Activated CD8-positive, alpha-beta T cell treated with anti-CD3 and anti-CD28 coated beads for 36 hours (primary cell): ENCODE measurements around the gene LRBA. TPM values are rescaled to one million over a fixed set of nuclear protein-coding genes. Genes with fewer than 3 reads are reported as not detected.

Source experiments
- ATAC-seq: fragments of 200-7000 bp; cut with Tn5 transposase; one replicate; pipeline ENCODE4 v1.10.0; 2021; ENCODE audit warnings: mild to moderate bottlenecking, moderate library complexity
- CTCF ChIA-PET: fragments of 350-600 bp; sonication (Branson Sonifier 250); formaldehyde crosslinking; loops from one replicate; lab custom pipeline; 2021; ENCODE audit warnings: antibody characterized with exemption; lab: Charles Lee
- POLR2A ChIA-PET: fragments of 350-600 bp; sonication (Branson Sonifier 250); formaldehyde crosslinking; loops from one replicate; lab custom pipeline; 2021; ENCODE audit warnings: antibody characterized with exemption; lab: Charles Lee
- DNase-seq: peaks from one replicate; pipeline ENCODE4 v3.0.0-alpha.2; 2020
- H3K27ac Mint-ChIP-seq: one replicate; pipeline ENCODE4 v1.8.0; 2021; ENCODE audit warnings: mild to moderate bottlenecking, mixed read lengths
- H3K27me3 Mint-ChIP-seq: one replicate; pipeline ENCODE4 v1.8.0; 2021; ENCODE audit warnings: mixed read lengths
- H3K36me3 Mint-ChIP-seq: one replicate; pipeline ENCODE4 v1.8.0; 2021; ENCODE audit warnings: low read depth, mixed read lengths
- H3K4me1 Mint-ChIP-seq: one replicate; pipeline ENCODE4 v1.8.0; 2021; ENCODE audit warnings: low read depth, mixed read lengths
- H3K4me3 Mint-ChIP-seq: one replicate; pipeline ENCODE4 v1.8.0; 2021; ENCODE audit warnings: mild to moderate bottlenecking, moderate library complexity, mixed read lengths
- H3K9me3 Mint-ChIP-seq: one replicate; pipeline ENCODE4 v1.8.0; 2021; ENCODE audit warnings: mixed read lengths
- CTCF ChIP-seq: fragments of 200-600 bp; IDR thresholded peaks from one replicate; pipeline ENCODE4 v1.8.0; 2022; ENCODE audit warnings: antibody characterized with exemption, mild to moderate bottlenecking
- intact Hi-C: fragments of 100-400 bp; cut with micrococcal nuclease; formaldehyde crosslinking; loops from one replicate; pipeline ENCODE4 v1.10.0; 2022
- total RNA-seq, 2 experiments: library from RNA; stranded (reverse); gene quantifications; one replicate each; pipeline ENCODE4 v1.2.3, GENCODE V29; 2021

The LRBA gene
- total RNA-seq, 2 experiments from 2014 or later = 48.1 to 52.5 TPM

- H3K27ac Mint-ChIP-seq = no peak overlapping the region
Measured at GRCh38 chr4:150363721-150364688, 651.1 kb downstream of the LRBA start.

GRCh38 chr4:150358691-150359090 lies 656.4 kb downstream of the LRBA start:
- Mint-ChIP-seq H3K4me1 (no peaks in the 10 kb centered on the region), H3K27ac (no peak overlapping the region), H3K9me3 (no peaks in the 10 kb centered on the region), H3K4me3 (no peak overlapping the region), H3K27me3 (no peaks in the 10 kb centered on the region), H3K36me3 (no peaks in the 10 kb centered on the region)
- intact Hi-C loops = no loop called here
- POLR2A ChIA-PET = no interaction called here
- ATAC-seq (no peak), DNase-seq (no peak)
- CTCF ChIA-PET = no interaction called here
- TF ChIP-seq CTCF = no peak

More at GRCh38 chr4:150363721-150364688, 651.1 kb downstream of the LRBA start:
- H3K4me3 Mint-ChIP-seq = no peak overlapping the region
- ATAC-seq (peak; percentile 66), DNase-seq (no peak)
- H3K27me3 Mint-ChIP-seq = no peaks in the 10 kb centered on the region
- H3K4me1 Mint-ChIP-seq = peaks cover 16% of the 10 kb centered on the region
- H3K9me3 Mint-ChIP-seq = no peaks in the 10 kb centered on the region
- no peaks in the 10 kb centered on the region for H3K36me3 Mint-ChIP-seq
- TF ChIP-seq CTCF = no peak
- ChIA-PET POLR2A (no interaction called here), CTCF (interaction anchor here (1.1 kb wide), 1 partner anchor 11 kb away, joined by 3 read pairs; no protein-coding TSS in a partner anchor)
- intact Hi-C loops = no loop called here

GRCh38 chr4:150357829-150358228 lies 657.3 kb downstream of the LRBA start:
- CTCF ChIA-PET = no interaction called here
- no peaks in the 10 kb centered on the region for H3K4me1 Mint-ChIP-seq
- H3K27me3 Mint-ChIP-seq = no peaks in the 10 kb centered on the region
- intact Hi-C loops = no loop called here
- no peak for TF ChIP-seq CTCF
- no peak overlapping the region for H3K27ac Mint-ChIP-seq
- DNase-seq (no peak), ATAC-seq (no peak)
- POLR2A ChIA-PET = no interaction called here
- H3K36me3 Mint-ChIP-seq = no peaks in the 10 kb centered on the region
- H3K9me3 Mint-ChIP-seq = no peaks in the 10 kb centered on the region
- no peak overlapping the region for H3K4me3 Mint-ChIP-seq

- Mint-ChIP-seq H3K27ac (no peak overlapping the region), H3K27me3 (no peaks in the 10 kb centered on the region), H3K4me1 (no peaks in the 10 kb centered on the region), H3K4me3 (no peak overlapping the region), H3K9me3 (no peaks in the 10 kb centered on the region), H3K36me3 (no peaks in the 10 kb centered on the region)
- DNase-seq = no peak
- POLR2A ChIA-PET = no interaction called here
- TF ChIP-seq CTCF = no peak
- CTCF ChIA-PET = no interaction called here
- intact Hi-C loops = no loop called here
- no peak for ATAC-seq
Measured at GRCh38 chr4:150355858-150356455, 659.1 kb downstream of the LRBA start.

GRCh38 chr4:150355418-150355817 lies 659.7 kb downstream of the LRBA start:
- Mint-ChIP-seq H3K27ac (no peak overlapping the region), H3K4me1 (no peaks in the 10 kb centered on the region), H3K36me3 (no peaks in the 10 kb centered on the region), H3K9me3 (no peaks in the 10 kb centered on the region), H3K27me3 (no peaks in the 10 kb centered on the region), H3K4me3 (no peak overlapping the region)
- DNase-seq = no peak
- CTCF ChIA-PET = no interaction called here
- no peak for ATAC-seq
- intact Hi-C loops = no loop called here
- POLR2A ChIA-PET = no interaction called here
- no peak for TF ChIP-seq CTCF
